Loucy (cell line): ENCODE results near the gene SND1.

Experiments used
- H2AFZ ChIP-seq: fragments of 200-600 bp; sonication (generic); 2 replicates; pipeline ENCODE4 v1.6.0; 2016; ENCODE audit warnings: antibody characterized with exemption, mild to moderate bottlenecking, low read length, moderate library complexity
- H3F3A ChIP-seq: fragments of 200-600 bp; 2 replicates; pipeline ENCODE4 v1.6.0; 2016; ENCODE audit warnings: antibody characterized with exemption, low read depth, mild to moderate bottlenecking
- H3K27me3 ChIP-seq: fragments of 200-600 bp; sonication (generic); 2 replicates; pipeline ENCODE4 v1.6.1; 2014; ENCODE audit warnings: low read length, mild to moderate bottlenecking; ENCODE audit not compliant: insufficient read depth, poor library complexity, severe bottlenecking
- H3K36me3 ChIP-seq: fragments of 200-600 bp; sonication (generic); 2 replicates; pipeline ENCODE4 v1.6.1; 2016; ENCODE audit warnings: low read length; ENCODE audit not compliant: insufficient read depth
- H3K4me1 ChIP-seq: fragments of 200-600 bp; sonication (generic); 2 replicates; pipeline ENCODE4 v1.5.1; 2014; ENCODE audit warnings: low read length, mild to moderate bottlenecking; ENCODE audit not compliant: insufficient read depth, poor library complexity, severe bottlenecking
- H3K4me2 ChIP-seq: fragments of 200-600 bp; sonication (generic); 2 replicates; pipeline ENCODE4 v1.6.0; 2014; ENCODE audit warnings: antibody characterized with exemption, low read length, low read depth, mild to moderate bottlenecking; ENCODE audit not compliant: poor library complexity, severe bottlenecking
- H3K4me3 ChIP-seq: fragments of 200-600 bp; sonication (generic); 2 replicates; pipeline ENCODE4 v1.5.1; 2014; ENCODE audit warnings: low read length, mild to moderate bottlenecking, mixed read lengths; ENCODE audit not compliant: poor library complexity, severe bottlenecking
- H3K79me2 ChIP-seq: fragments of 200-600 bp; sonication (generic); 2 replicates; pipeline ENCODE4 v1.6.1; 2014; ENCODE audit warnings: low read length; ENCODE audit not compliant: insufficient read depth
- H3K9ac ChIP-seq: fragments of 200-600 bp; sonication (generic); 2 replicates; pipeline ENCODE4 v1.6.0; 2014; ENCODE audit warnings: mild to moderate bottlenecking, low read depth, low read length, moderate library complexity; ENCODE audit not compliant: poor library complexity, severe bottlenecking
- H3K9me2 ChIP-seq: fragments of 200-600 bp; sonication (generic); replicated peaks from 2 replicates; pipeline ENCODE4 v1.6.1; 2016; ENCODE audit warnings: low read depth, low read length, mixed read lengths
- H3K9me3 ChIP-seq: fragments of 200-600 bp; sonication (generic); 2 replicates; pipeline ENCODE4 v1.6.1; 2014; ENCODE audit warnings: mild to moderate bottlenecking, antibody characterized with exemption, low read length, low read depth; ENCODE audit not compliant: insufficient read depth
- H4K20me1 ChIP-seq: fragments of 200-600 bp; sonication (generic); 2 replicates; pipeline ENCODE4 v1.6.0; 2014; ENCODE audit warnings: antibody characterized with exemption, low read length, mild to moderate bottlenecking; ENCODE audit not compliant: insufficient read depth, poor library complexity, severe bottlenecking
- CTCF ChIP-seq: fragments of 200-600 bp; sonication (generic); conservative IDR thresholded peaks from 2 replicates; pipeline ENCODE4 v1.5.1; 2014; ENCODE audit warnings: mild to moderate bottlenecking, antibody characterized with exemption, low read length
- EZH2phosphoT487 ChIP-seq: fragments of 200-600 bp; IDR thresholded peaks from 2 replicates; pipeline ENCODE4 v1.6.1; 2018; ENCODE audit warnings: antibody characterized with exemption, mild to moderate bottlenecking, moderate library complexity, borderline replicate concordance

Gene SND1

DNA sequence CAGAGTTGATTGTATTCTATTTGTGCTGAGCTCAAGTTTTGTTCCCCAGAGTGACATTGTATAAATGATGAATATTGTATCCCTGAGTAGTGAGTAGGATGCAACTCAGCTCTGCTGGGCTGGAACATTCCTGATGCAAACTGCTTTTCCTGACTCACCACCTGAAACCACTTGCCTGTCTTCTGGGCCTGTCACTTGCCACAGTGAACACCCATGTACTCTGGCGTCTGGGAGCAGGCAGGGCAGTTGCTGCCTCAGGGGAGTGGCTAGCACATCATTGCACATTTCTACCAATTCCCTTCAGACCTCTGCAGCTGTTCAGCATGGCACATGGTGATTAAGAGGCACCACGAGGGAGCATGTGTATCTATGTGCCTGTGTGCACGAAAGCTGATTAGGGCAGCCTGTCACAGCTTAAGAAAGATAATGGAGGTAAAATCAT lies 157.3 kb downstream of the SND1 start:
- Histone ChIP-seq H4K20me1 (peaks cover 4% of the 10 kb centered on the region), H3K4me2 (no peak overlapping the region), H3F3A (no peaks in the 10 kb centered on the region), H3K79me2 (peaks cover 19% of the 10 kb centered on the region; the same call in 1 of the 2 replicates), H3K4me3 (no peak overlapping the region), H3K9me2 (no peaks in the 10 kb centered on the region), H2AFZ (no peak overlapping the region), H3K27me3 (no peaks in the 10 kb centered on the region), H3K9ac (no peak overlapping the region), H3K4me1 (no peaks in the 10 kb centered on the region), H3K9me3 (no peaks in the 10 kb centered on the region), H3K36me3 (peaks cover 35% of the 10 kb centered on the region; the same call in 1 of the 2 replicates)
- TF ChIP-seq CTCF (no peak), EZH2phosphoT487 (no peak)

DNA sequence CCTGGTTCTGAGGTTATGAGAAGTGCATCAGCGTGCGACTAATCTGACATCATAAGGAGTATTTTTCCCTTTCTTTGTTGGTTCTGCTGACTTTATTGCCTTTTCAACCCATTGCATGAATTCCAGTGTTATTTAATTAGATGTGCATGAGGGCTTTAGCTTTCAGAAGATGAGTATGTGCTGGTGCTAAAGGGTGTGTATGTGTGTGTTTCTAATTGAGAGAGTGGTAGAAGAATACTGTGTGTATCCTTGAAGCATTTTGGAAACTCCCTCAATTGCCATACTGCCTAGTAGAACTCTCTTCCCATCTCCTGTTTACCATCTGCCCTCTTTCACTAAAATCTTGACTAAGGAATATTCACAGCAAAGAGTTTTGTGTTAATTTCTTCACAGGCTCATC lies 158.1 kb downstream of the SND1 start:
- H3K4me1 ChIP-seq, result no peaks in the 10 kb centered on the region
- peaks cover 26% of the 10 kb centered on the region; the same call in 1 of the 2 replicates for H3K79me2 ChIP-seq
- no peaks in the 10 kb centered on the region for H3K9me3 ChIP-seq
- H2AFZ ChIP-seq, result no peak overlapping the region
- no peaks in the 10 kb centered on the region for H3F3A ChIP-seq
- no peak overlapping the region for H3K9ac ChIP-seq
- no peak overlapping the region for H3K4me2 ChIP-seq
- no peak for TF ChIP-seq CTCF
- no peaks in the 10 kb centered on the region for H3K9me2 ChIP-seq
- no peaks in the 10 kb centered on the region for H3K27me3 ChIP-seq
- H3K36me3 ChIP-seq, result peaks cover 29% of the 10 kb centered on the region; the same call in 1 of the 2 replicates
- H3K4me3 ChIP-seq, result no peak overlapping the region
- peaks cover 5% of the 10 kb centered on the region for H4K20me1 ChIP-seq

- no peak overlapping the region for H3K4me2 ChIP-seq
- peaks cover 29% of the 10 kb centered on the region; the same call in 1 of the 2 replicates for H3K36me3 ChIP-seq
- H4K20me1 ChIP-seq, result peaks cover 5% of the 10 kb centered on the region
- no peaks in the 10 kb centered on the region for H3K27me3 ChIP-seq
- H3K9me2 ChIP-seq, result no peaks in the 10 kb centered on the region
- H3K4me3 ChIP-seq, result no peak overlapping the region
- H2AFZ ChIP-seq, result no peak overlapping the region
- peaks cover 31% of the 10 kb centered on the region; the same call in 1 of the 2 replicates for H3K79me2 ChIP-seq
- no peak for TF ChIP-seq CTCF
- no peak for TF ChIP-seq EZH2phosphoT487
- H3K4me1 ChIP-seq, result no peaks in the 10 kb centered on the region
- no peaks in the 10 kb centered on the region for H3K9me3 ChIP-seq
- H3K9ac ChIP-seq, result no peak overlapping the region
- H3F3A ChIP-seq, result no peaks in the 10 kb centered on the region
Observed at GRCh38 chr7:127810696-127811660, 159.0 kb downstream of the SND1 start.
